ENCODE measurements around the gene CA6.
A peak's percentile ranks its signal among the peaks of the same experiment; 100 is the strongest.
"Not testable (repeated sequence)": the region's sequence is repeated elsewhere in the genome, so short reads cannot be mapped to it uniquely, and the experiment has no call there.

CA6 gene

DNA sequence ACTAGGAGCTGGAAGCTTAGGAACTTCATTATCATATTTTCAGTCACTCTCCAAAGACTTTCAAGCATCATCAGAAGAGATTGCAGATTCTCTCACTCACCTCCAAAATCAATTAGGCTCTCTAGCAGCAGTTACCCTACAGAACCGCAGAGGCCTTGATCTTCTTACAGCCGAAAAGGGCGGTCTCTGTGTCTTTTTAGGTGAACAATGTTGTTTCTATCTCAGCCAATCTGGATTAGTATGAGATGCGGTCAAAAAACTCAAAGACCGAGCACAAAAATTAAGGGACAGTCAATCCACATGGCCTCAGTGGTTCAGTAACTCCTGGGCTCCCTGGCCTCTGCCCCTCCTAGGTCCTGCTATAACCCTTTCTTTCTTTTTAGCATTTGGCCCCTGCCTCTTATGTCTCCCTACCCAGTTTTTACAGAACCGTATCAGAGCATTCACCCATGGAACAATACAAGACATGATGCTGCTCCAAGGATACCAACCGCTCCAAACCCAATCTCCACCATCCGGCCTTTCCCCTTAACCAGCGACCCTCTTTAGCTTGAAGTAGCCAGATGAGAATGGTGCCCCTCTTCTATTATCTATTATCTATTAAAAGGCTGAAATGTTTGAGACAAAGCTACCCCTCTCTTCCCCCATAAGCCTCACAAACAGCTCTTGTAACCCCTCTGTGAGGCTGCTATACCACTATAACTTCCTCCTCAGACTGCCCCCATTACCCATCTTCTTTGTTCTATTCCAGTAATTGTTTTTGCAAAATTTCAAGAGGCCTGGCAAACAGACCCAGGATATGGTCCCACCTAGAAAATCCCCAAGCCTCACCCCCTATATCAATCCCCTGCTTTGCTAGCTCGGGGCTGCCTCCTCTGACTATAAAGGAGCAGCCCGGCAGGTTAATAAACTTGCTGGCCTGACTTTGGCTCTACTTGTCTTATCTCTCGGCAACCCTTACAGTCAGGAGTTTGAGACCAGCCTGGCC is 18.7 kb upstream of the CA6 start:
- no peak for DNase-seq (ENCODE audit: low read depth in 2 of 2)

DNA sequence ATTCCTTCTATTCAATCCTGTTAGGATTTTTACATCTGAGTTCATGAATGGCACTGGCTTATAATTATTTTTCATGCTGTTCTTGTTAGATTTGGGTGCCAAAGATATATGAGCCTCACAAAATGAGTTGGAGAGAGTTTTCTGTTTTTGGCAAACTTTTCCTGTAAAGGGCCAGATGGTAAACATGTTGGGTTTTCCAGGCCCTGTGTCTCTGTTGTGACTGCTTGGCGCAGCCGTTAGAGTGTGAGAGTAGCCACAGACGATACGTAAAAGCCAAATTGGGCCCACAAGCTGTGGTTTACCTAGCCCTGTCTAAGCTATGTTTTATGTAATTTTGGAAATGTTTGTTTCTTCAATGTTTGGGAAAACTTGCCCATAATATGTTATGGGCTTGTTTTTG is 15.6 kb upstream of the CA6 start:
- no peak for DNase-seq (ENCODE audit: low read depth in 2 of 2)

DNA sequence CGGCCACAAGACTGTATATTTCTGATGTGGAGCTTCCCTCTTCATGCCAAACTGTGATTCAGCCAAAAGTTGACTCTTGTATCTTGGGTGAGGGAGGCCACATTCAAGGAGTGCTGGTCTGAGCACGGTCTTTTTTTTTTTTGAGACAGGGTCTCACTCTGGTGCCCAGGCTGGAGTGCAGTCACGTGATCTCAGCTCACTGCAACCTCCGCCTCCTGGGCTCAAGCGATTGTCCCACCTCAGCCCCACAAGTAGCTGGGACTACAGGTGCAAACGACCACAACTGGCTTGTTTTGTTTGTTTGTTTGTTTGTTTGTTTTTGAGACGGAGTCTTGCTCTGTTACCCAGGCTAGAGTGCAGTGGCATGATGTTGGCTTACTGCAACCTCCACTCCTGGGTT is 8.6 kb upstream of the CA6 start:
- not testable (repeated sequence) for DNase-seq (ENCODE audit: low read depth in 2 of 2)

DNA sequence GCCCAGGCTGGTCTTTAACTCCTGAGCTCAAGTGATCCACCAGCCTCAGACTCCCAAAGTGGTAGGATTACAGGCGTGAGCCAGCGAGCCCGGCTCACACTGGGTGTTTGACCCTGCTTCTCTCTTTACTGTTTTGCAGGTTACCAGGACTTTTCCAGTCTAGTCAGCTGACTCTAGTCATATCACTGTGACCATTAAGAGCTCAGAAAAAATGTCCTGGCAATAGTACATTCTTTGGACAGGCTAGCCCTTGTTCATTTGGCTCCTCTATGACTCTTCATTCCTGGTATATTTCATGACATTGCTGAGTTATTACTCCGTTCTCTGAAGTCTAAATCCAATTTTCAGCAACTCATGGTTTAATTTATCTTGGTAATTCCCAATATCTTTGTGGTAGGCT is 8.0 kb upstream of the CA6 start:
- no peak for DNase-seq (ENCODE audit: low read depth in 2 of 2)

DNA sequence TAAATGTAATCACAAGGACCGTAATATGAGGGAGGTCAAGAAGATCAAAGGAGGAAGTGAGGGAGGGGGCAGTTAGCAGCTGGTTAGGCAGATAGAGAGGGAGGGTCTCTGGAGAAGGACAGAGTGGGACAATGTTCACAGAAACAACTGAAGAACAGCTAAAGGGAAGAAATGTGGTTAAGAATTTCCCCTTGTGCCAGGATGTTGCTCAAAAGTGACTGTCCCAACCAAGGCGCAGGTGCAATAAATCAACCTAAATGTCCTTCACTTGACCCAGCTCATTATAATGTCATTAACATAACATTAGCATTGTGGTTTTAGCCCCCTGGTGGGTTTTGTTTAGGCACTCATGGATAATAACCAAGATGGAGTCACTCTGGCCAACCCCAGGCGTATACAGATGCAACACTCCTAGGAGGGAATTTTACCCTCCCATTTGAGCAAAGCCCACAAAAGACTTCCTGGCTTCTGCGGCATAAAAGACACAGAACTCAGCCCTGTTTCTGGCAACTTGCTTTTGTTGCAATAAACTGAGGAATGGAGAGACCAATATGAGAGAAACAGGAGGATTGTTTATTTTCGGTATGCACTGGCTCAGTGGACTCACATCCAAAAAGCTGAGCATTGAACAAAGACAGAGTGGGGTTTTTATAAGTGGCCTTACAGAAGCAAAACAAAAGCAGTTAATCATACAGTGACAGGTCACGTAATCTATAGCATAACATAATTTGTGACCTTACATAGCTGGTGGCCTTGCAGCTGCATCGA is 7.3 kb upstream of the CA6 start:
- DNase-seq (ENCODE audit: low read depth in 2 of 2) = no peak

DNA sequence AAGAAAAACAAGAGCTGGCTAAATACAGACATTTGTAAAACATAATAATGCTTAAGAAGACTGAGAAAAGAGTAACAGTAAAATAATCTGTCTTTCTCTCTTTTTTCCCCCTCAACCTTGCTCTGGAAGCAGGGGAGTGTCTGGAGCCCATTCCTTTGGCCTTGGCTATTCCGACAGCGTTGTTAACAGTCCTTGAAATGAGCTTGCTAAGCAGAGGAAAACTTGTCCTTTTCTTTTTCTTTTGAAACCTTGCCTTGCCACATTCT is 6.7 kb upstream of the CA6 start:
- DNase-seq (ENCODE audit: low read depth in 2 of 2) = no peak

DNA sequence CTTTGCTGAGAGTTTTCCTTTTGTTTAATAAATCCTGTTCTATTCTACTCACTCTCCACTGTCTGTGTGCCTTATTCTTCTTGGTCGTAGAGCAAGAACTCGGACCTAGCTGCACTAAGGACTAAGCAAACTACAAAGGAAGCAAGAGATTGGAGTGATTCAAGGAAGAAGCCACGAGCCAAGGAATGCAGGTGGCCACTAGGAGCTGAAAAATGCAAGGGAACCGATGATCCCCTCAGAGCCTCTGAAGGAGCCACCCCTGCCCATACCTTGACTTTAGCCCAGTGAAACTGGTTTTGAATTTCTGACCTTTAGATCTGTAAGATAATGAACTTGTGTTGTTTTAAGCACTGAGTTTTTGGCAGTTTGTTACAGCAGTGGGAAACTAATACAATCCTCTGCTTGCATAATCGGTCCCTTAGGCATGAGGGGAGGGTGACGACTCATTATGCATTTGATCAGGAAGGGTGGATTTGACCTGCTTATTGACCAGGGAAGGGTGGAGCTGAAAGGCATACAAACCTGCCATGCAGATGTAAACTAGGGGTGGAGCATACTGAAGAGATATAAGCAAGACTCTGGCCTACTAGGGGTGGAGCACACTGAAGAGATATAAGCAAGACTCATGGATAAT is 6.2 kb upstream of the CA6 start:
- DNase-seq (ENCODE audit: low read depth in 2 of 2) = no peak

DNA sequence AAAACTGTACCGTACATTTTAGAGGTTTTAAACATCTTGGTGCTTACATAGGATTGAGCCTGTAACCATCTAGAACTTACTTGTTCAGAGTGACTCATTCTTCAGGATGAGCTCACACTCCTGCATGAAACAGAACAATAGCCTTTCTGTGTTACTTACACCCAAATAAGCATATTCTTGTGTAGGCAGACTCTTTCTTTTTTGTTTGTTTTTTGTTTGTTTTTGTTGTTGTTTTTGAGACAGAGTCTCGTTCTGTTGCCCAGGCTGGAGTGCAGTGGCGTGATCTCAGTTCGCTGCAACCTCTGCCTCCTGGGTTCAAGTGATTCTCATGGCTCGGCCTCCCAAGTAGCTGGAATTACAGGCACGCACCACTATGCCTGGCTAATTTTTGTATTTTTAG is 3.8 kb upstream of the CA6 start:
- DNase-seq (ENCODE audit: low read depth in 2 of 2) = peak; percentile 34 to 38

DNA sequence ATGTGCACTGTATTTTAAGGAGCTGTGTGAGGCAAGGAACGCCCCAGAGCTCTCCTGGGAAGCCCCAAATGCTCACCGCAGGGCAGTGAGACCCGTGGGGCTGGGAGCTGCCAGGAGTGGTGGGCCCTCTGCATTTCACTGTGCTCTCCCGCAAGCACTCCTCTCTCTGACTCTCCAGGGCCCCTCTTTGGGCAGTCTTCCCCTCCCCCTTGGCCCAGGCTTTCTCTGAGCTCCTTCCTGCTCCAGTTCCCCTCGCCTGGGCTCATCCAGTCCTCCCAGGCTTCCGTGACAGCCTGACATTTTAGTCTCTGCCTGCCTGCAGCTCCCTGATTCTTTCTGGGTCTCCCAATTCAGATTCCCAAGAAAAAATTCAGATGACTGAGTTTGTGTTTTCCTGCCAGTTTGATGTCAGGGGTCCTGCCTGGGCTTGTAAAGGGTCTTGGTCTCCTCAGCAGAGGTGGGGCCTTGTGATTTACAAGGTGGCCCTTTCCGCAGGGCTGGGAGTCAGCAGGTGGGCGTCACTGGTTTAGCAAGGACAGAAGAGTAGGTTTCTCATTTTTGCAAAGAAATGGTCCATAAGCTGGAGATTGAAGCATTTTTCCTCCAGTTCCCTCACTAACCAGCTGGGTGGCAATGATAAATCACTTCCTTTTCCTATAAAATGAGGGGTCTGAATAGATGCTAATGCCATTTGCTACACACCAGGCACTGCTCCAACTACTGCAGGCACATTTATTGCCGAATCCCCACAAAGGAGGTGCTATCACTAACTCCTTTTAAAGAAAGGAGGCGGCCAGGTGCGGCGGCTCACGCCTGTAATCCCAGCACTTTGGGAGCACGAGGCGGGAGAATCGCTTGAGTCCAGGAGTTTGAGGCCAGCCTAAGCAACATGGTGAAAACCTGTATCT is 1.9 kb upstream of the CA6 start:
- DNase-seq (ENCODE audit: low read depth in 2 of 2) = no peak

DNA sequence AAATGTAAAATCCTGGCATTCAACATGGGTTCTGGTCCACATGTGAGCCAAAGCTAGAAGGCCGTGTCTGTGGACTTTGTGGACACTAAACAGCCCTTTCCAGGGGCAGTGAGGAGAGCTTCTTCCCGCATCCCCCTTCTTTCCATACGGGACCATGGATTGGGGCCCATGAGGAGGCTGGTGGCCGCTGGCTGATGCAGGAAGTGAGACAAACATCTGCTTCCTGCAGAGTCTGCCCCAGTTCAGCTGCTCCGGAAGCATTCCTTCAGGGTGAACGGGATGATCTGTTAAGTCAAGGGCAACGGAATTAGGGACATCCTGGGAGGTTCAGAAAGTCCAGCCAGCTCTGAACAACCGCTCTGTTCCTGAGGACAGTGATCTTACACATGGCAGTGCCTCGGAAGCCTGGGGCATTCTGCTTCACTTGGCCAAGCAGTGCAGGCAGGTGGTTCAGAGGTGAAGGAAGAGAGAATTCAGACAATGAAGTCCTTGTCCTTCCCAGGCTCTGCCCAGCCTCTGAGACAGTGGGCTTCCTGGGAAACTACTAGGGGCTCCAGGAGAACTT is 1.5 kb downstream of the CA6 start:
- no peak for DNase-seq (ENCODE audit: low read depth in 2 of 2)

DNA sequence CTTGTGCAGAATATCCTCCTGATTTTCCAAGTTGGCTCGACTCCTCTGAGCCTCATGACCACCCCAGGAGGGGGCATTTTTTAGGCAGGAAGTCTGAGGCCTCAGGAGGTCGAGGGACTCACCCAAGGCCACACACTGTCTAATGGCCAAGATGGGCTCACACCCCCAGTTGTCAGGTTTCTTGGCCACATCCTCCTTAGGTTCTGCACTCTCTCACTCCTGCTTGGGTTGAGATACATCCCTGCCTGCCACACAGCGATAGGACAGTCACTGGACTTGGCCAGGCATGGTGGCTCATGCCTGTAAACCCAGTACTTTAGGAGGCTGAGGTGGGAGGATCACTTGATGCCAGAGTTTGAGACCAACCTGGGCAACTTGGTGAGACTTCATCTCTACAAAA is 4.6 kb downstream of the CA6 start:
- no peak for DNase-seq (ENCODE audit: low read depth in 2 of 2)

DNA sequence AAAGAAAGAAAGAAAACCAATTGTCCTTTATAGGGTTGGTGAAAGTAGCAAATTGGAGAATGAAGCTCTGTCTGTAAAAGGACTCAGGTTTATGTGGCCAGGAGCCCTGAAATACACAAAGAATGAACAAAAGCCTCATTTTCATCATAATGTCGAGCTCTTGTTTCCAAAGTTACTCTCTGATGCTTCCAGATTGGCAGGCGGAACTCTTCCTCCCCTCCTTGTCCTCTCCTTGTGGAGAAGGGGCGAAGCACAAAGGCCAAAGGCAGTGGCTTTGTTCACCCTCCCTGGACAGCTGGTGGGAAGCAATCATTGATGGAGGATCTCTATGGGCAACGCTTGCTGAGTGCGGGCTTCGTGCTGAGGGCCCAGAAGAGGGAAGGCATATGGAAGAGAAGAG is 5.6 kb downstream of the CA6 start:
- DNase-seq (ENCODE audit: low read depth in 2 of 2) = no peak

DNA sequence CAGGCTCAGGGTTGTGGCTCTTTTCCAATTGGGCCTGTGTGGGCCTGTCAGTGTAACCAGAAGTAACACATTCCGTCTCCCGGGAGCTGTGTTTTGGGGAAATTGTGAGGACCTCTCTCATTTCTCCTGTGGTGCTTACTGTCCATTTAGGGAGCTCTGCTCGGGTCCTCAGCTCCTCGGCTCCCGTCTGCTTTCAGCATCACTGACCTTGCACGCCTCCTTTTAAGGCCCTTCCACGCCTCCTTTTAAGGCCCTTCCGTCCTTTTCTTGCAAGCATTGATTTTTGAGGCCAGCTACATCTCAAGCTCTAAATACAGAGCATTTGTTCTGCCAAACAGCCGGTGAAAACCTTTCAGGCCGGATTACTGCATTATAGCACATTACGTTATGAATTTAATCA is 9.7 kb downstream of the CA6 start:
- DNase-seq (ENCODE audit: low read depth in 2 of 2) = no peak

DNA sequence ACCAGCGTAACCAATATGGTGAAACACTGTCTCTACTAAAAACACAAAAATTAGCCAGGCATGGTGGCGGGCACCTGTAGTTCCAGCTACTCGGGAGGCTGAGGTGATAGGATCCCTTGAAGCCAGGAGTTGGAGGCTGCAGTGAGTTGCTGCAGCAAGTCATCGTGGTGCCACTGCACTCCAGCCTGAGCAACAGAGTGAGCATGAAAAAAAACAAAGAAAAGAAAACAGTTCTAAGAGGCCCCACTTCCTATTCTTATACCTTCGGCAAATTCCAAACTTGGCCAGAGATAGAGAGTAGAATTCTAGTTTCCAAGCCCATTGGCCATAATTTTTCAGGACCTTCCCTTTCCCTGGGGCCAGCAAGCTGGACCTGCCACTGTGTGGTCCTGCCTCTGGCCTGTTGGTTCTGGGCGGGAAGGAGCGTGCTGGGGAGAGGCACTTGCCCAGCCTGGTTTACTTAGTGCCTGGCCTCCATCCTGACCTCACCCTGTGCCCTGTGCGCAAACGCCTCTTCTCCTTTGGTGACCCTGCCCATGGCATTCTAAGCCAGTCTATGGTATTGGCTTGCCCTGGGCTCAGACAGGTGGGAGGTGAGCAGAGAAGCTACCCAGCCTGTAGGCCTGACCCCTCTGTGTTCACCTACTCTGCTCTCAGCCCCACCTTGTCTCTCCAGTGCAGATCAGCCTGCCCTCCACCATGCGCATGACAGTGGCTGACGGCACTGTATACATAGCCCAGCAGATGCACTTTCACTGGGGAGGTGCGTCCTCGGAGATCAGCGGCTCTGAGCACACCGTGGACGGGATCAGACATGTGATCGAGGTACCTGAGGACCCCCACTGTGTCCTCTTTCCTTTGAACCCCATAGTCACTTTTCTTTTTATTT is 11.0 kb downstream of the CA6 start:
- DNase-seq (ENCODE audit: low read depth in 2 of 2) = no peak

DNA sequence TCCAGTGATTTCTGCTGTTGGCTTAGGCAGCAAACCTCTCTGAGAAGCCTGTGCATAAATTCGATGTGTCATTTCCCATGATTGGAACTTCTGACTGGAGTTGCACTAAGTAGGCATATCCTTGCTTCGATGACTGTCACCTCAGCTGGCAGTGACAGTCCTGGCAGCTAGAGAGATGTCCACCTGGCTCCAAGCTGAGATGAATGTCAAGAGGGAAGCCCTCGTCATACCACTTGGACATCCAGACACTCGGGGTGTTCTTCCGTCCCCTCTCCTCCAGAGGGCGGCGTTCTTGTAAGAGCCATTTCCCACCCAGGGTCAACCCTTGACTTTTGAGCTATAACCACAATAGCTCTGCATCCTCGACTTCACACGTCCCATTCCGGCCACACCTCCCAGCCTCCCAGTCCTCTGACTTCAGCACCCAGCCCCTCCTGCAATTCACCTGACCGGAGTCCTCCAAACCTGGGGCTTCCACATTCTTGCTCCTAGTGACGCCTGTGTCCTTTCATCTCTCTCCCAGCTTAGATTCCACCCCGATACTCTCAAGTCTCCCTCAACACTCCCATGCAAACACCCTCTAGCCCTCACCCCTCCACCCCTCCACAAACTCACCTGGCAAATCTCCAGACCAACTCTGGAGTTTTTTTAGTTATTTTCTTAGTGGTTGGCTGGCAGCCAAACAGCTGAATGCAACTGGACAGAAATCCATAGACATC is 17.3 kb downstream of the CA6 start:
- no peak for DNase-seq (ENCODE audit: low read depth in 2 of 2)

DNA sequence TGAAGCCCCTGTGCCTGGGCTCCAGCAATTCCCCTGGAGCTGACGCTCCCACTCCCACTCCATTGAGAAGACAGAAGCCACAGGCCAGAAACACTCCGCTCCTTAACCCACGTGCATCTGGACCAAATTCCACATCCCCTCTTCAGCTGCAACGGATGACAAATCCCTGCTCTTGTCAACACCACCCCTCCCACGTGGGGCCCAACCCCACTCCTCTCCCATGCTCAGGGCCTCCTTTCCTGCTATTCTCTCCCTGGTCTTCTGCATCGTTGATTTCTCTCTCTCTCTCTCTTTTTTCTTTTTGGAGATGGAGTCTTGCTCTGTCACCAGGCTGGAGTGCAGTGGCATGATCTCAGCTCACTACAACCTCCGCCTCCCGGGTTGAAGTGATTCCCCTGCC is 18.3 kb downstream of the CA6 start:
- no peak for DNase-seq (ENCODE audit: low read depth in 2 of 2)

DNA sequence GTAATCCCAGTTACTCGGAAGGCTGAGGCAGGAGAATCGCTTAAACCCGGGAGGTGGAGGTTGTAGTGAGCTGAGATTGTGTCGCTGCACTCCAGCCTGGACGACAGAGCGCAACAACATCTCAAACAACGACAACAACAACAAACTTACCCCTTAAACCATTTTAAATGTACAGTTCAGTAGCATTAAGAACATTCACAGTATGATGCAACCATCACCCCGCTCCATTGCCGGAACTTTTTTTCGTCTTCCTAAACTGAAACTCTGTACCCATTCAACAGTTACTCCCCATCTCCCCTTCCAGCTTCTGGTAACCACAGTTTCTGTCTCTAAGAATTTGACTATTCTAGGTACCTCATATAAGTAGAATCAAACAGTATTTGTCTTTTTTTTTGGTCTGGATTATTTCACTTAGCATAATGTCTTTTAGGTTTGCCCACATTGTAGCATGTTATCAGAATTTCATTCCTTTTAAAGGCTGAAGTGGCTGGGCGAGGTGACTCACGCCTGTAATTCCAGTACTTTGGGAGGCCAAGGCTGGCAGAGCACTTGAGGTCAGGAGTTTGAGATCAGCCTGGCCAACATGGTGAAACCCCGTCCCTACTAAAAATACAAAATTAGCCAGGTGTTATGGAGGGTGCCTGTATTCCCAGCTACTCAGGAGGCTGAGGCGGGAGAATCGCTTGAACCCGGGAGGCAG is 19.6 kb downstream of the CA6 start:
- no peak for DNase-seq (ENCODE audit: low read depth in 2 of 2)

DNA sequence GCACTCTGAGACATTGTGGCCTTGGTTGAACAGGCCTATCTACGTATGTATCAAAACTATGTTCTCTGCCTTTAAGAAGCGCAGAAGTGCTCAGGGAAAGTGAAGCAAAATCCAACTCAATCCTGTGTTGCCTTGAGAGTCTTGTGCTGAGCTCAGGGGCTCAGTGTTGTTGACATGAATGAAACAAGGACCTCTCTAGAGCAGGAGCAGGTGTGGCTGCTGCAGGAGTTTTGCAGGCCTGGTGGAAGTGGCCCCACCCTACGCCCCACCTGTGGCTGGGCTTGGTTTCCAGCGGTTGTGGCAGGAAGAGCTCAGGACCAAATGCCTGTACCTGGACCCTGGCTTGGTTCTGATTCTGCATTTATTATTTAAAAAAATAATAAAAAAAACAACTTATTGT is 20.9 kb downstream of the CA6 start:
- DNase-seq (ENCODE audit: low read depth in 2 of 2) = no peak

DNA sequence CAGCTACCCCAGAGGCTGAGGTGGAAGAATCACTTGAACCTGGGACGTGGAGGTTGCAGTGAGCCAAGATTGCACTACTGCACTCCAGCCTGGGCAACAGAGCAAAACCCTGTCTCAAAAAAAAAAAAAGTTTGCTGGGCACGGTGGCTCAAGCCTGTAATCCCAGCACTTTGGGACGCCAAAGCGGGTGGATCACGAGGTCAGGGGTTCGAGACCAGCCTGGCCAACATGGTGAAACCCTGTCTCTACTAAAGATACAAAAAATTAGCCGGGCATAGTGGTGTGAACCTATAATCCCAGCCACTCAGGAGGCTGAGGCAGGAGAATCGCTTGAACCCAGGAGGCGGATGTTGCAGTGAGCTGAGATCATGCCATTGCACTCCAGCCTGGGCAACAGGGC is 23.2 kb downstream of the CA6 start:
- DNase-seq (ENCODE audit: low read depth in 2 of 2) = not testable (repeated sequence)

Data from fibroblast of skin of left quadriceps (primary cell).